Islet precursor cell (in vitro differentiated cells): ENCODE results near the gene FLYWCH2.

Experiments used
- DNase-seq: peaks from one replicate; pipeline ENCODE4 v3.0.0-alpha.2; 2018

Gene FLYWCH2

DNA sequence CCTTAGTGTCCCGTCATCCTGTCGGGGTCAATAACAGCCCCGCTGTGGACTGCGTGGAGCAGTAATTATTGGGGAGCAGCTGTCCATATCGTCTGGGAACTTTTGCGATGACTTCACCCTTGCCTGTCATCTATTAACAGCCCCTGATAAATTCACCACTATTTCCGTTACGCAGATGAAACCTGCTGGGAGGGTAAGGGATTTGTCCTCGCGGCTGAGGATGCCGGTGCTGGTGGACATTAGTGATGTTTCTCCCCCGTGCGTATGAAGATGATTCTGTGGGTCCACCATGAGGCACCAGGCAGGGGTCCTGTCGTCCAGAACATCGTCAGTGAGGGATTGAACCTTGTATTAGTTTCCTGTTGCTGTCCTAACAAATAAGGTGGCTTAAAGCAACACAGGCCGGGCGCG is 1.0 kb downstream of the FLYWCH2 start:
- DNase-seq: no peak

DNA sequence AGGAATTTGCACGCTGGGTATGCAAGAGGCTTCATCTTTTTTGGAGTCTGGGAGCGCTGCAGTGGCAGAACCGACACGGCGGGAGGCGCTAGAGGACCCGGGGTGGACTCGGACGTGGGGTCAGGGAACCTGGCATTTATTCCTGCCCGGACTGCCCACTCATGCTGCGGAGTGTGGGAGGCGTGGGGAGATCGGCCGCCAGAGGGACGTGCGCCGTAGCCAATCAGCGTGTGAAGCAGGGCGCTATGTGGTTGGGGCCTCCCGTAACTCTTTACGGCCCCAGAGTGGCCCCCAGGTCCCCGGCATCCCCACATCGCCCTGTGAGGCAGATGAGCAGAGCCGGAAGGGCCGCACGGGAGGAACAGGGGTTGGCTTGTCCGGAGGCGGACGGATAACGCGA is 11.2 kb downstream of the FLYWCH2 start:
- DNase-seq: no peak

DNA sequence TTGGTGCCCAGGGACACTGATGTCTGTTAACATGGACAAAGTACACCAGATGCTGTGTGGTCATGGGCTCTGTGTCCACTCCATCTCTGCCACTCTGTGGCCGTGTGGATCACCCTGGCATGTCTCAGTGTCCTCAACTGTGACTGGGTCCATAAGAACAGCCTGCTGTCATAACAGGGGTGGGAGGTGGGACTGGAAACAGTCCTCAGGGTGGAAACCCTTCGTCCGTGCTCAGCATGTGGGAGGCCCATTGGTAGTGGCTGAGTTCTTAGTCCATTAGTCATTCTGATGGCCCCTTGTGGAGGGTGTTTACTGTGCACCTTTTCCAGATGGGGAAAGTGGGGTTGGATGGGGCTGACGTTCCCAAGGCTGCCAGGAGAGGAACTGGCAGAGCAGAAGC is 12.8 kb downstream of the FLYWCH2 start:
- DNase-seq: no peak

DNA sequence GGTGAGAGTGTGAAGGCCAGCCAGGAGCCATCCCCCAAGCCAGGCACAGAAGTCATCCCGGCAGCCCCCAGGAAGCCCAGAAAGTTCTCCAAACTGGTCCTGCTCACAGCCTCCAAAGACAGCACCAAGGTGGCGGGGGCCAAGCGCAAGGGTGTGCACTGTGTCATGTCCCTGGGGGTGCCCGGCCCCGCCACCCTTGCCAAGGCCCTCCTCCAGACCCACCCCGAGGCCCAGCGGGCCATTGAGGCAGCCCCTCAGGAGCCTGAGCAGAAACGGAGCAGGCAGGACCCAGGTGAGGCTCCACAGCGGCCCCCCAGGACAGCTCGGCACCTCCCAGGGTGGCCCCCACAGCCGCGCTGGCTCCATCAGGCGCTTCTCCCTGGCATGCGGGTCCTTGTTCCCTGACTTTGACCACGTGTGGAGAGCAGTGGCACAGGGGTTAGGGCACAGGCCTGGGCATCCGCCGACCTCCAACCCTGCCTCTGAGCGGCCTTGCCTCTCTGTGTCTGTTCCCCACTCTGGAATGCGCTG is 13.5 kb downstream of the FLYWCH2 start:
- no peak for DNase-seq

DNA sequence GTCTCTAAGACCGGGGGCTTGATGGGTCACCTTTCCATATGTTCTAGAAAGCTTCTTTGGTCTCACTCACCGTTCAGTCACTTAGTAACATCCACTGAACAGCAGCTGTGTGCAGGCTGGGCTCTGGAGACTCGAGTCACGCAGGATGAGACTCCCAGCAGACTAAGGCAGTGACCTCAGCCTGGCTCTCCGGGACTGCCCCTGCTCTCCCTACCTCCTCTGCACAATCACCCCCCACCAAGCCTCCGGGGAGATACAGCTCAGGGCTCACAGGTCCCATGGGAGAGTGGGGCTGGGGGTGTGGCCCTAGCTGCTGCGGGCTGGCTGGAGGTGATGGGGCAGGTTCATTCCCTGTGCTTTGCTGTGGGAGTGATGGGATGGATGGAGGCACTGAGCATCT is 14.1 kb downstream of the FLYWCH2 start:
- no peak for DNase-seq

DNA sequence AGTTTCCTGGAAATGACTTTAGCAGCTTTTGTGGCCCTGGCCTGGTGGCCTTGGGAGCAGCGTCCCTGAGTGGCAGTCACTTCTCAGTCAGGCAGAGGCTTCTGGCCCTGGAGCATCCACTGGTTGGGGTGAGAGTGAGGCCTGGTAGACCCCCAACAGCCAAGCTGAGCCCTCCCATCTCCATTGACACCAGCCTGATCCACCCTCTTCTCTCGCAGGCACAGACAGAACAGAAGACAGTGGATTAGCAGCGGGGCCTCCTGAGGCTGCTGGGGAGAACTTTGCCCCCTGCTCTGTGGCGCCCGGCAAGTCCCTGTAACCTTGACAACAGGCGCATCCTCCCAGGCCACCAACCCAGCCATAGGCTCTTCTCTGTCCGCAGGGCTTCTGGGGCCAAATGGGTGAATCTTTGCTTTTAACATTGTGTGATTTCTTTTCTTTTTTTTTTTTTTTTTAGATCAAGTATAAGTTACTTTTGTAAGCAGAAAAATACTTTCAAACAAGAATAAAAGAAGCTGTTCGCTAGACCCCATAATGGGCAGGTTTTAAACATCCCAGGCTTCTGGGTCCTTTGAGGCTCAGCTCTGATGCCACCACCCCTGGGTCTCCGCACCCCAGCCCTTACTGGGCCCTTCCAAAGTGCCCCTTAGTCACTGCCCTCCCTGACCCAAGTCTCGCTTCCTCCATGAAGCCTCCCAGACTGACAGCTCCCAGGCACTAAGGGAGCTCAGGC is 16.0 kb downstream of the FLYWCH2 start:
- no peak for DNase-seq

DNA sequence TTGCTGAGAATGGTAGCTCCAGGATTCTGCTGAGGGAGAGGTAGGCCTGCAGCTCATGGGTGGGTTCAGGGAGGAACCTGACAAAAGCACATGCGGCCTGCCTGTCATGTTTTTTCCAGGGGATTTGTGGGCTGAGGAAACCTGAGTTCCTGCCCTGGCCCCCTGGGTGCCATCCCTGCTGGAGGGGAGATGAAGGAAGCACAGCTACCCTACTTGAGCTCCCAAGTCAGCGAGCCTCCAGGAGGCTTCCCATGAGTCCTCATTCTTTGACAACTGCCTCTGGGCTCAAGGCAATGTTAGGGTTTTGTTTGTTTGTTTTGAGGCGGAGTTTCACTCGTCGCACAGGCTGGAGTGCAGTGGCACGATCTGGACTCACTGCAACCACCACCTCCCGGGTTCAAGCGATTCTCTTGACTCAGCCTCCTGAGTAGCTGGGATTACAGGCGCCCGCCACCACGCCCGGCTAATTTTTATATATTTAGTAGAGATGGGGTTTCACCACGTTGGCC is 16.6 kb downstream of the FLYWCH2 start:
- DNase-seq: no peak

DNA sequence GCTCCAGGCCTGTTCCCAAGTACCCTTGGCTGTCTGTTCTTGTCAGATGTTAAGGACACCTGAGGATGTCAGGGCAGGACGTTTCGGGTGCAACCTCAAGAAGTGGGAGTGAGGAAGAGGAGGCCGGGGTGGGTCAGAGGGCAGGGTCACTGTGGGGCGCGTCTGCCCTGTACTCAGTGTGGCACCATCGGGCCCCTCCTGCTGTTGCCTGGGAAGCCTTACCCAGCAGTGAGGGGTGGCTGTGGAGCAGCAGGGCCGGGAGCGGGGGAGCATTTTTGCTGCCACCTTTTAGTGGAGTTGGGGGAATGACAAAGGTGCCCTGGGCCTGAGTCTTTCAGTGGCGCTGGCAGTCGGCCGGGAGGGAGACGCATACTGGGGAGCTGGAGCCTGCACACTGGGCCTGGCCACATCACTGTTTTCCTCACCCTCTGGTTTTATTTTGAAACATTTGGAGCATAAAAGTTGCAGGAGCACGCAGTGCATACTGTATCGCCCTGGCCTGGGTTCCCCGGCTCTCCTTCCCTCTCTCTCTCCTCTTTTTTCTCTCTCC is 17.6 kb downstream of the FLYWCH2 start:
- DNase-seq: no peak

DNA sequence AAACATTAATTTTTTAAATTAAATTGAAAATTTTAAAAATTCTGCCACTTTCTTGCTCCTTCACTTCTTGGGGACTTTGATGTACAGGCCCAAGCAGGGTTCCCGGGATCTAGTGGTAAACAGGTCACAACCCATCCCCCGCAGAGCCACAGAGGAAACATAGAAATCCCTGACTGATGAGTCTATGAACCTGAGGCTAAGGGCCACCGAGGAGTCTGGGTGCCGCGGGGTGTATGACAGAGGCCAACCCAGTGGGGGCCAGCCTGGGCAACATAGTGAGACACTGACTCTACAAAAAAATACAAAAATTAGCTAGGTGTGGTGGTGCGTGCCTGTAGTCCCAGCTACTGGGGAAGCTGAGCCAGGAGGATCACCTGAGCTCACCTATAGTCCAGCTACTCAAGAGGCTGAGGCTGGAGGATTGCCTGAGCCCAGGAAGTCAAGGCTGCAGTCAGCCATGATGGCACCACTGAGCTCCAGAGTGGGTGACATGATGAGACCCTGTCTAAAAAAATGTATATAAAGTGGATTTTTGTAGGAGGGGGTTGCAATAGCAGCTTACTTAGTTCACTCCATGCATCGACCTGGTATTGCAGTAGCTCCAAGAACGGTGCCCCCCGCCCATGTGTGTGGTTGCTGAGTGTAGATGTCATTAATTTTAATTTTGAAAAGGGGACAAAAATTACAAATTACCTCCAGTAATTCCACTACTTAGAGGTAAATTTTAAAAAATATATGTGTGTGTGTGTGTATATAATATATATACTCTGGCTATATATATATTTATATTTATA is 19.5 kb downstream of the FLYWCH2 start:
- no peak for DNase-seq

DNA sequence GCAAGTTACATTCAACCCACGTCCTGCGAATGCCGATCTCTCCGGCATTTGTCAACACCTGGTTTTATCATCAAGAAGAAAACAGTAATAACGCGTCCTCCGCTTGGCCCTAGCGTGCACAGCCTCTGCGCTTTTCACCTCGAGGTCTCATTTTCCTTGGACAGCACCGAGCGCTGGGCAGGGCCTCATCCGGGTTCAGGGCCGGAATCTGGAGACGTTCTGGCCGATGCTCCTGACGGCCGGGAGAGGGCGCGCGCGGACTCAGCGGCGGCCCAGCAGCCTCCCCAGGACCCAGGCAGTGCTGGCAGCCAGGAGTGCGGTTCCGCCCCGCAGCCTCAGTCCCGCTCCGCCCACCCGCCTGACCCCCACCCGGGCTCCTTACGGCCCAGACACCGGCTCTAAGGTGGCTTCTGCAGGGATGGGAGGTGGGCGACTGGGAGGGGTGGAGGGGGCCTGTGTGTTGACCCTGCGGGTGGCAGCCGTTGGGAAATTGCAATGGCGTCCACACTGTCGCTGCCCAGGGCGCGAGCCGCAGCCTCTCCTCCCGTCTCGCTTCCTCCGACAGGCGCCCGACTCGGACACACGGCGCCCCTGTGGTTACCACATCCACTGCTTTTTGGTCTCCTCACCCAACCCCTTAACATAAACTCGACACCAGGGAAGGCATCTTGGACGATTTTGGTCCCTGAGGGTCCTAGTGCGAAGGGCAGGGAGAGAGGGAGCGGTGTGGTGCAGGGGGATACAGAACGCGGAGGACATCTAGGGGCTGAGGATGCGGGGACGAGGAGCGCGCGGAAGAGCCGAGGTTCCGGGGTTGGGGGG is 21.3 kb downstream of the FLYWCH2 start:
- DNase-seq: peak; percentile 95

DNA sequence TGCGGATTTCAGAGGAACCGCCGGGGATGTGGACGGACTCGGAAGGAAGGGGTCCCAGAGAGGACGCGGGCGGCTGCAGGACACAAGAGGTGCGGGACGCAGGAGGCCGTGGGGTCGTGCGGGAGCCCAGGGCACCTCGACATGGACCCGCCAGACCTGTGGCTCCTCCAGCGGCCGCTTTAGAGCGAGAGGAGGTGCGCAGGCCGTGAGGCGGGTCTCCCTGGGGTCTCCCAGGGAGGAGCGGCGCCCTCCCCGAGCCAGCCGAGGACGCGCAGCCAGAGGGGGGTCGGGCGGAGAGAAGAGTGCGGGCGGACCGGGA is 21.9 kb downstream of the FLYWCH2 start:
- no peak for DNase-seq

DNA sequence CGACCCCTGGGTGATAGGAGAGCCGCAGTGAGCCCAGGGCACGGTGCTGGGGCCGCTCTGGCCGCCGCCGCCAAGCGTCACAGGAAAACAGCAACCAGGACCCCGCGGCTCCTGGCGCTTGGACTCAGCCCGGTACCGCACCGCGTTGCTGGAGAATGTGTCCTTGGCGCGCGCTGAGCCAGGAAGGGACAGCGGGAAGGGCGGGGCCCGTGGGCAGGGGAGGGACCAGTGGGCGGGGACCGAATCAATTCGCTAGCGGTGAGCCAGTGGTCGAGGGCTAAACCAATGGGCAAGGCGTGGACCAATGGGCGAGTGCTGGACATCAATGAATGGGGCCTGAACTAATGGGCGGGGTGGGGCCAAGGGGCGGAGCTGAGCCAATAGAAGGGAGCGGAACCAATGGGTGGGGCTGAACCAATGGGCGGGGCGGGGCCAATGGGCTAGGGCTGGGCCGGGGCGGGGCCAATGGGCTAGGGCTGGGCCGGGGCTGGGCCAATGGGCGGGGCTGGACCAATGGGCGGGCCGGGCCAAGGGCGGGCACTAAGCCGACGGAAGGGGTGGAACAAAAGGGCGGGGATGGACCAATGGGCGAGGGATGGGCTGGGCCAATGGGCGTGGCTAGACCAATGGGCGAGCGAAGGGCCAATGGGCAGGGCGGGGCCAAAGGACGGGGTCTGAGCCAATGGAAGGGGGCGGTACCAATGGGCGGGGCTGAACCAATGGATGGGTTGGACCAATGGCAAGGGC is 22.4 kb downstream of the FLYWCH2 start:
- DNase-seq: peak; percentile 99

DNA sequence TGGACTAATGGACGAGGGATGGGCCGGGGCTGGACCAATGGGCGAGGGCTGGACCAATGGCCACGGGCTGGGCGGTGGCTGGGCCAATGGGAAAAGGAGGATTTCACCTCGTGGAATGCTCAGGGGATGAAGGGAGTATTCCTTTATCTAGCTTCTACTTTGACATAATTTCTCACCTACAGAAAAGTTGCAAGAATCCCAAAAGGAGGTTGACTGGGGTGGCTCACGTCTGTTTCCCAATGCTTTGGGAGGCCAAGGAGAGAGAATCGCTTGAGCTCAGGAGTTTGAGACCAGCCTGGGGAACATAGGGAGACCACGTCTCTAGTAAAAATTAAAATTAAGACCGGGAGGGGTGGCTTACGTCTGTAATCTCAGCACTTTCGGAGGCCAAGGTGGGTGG is 23.0 kb downstream of the FLYWCH2 start:
- no peak for DNase-seq

DNA sequence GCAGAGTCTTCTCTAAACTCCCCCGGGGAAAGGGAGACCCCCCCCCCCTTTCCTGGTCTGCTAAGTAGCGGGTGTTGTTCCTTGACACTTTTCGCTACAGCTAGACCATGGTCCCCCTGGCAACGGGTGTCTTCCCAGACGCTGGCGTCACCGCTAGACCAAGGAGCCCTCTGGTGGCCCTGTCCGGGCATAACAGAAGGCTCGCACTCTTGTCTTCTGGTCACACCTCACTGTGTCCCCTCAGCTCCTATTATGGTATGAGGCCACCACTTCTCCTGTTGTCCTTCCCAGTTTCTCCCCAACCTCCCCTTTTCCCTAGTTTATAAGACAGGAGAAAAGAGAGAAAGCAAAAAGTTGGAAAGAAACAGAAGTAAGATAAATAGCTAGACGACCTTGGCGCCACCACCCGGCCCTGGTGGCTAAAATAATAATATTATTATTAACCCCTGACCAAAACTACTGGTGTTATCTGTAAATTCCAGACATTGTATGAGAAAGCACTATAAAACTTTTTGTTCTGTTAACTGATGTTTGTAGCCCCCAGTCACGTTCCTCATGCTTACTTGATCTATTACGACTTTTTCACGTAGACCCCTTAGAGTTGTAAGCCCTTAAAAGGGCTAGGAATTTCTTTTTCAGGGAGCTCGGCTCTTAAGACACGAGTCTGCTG is 24.2 kb downstream of the FLYWCH2 start:
- DNase-seq: peak; percentile 83

DNA sequence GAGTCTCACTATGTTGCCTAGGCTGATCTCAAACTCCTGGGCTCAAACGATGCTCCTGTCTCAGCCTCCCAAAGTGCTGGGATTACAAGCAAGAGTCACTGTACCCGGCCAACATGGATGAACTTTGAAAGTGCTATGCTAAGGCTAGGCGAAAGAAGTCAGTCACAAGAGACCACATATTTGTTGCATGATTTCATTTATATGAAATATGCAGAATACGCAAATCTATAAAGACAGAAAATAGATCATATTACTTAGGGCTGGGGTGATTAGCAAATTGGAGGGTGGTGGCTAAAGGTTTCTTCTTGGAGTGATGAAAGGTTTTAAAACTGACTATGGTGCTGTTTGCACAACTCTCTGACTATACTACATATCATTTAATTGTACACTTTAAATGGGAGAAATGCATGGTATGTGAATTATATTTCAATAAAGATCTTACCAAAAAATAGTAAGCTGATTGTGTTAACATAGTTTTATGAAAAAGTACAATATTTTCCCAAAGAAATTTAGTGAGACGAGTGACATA is 27.5 kb downstream of the FLYWCH2 start:
- DNase-seq: no peak

DNA sequence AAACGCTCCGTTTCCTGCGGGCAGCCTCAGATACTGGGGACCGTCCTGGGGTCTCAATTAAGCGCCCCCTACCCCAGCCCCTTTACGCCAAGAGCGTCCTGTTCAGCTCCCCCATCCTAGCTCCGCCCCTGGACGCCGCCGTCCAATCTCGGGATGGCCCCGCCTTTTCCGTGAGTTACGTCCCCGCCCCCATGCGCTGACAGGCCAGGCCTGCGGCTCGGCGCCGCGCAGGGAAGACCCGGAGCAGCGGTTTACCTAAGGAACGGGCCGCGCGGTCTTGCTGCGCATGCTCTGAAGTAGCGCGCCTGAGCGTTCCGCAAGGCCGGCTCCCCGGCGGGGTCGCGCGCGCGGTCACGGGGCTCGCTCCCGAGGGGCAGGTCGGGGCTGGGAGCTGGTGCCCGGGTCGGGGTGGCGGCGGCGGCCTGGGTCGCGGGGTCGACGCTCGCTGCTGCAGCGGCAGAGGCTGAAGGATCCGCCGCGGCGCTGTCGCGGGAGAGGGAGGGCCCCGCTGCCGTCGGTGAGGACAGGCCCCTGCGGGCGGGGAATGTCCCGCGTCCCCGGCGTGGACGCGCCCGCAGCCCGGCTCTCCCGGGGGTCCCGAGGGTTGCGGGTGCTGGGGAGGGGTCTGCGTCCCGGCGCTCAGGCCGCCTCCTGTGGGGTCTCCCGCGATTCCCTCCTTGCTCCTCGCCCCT is 28.8 kb downstream of the FLYWCH2 start, which contains the start of gene FLYWCH1:
FLYWCH1 (plus strand) TSS at position 294 of the 692 bp plus-strand sequence. CDS start 17,755 bp downstream, outside the sequence.
- DNase-seq: peak; percentile 98

DNA sequence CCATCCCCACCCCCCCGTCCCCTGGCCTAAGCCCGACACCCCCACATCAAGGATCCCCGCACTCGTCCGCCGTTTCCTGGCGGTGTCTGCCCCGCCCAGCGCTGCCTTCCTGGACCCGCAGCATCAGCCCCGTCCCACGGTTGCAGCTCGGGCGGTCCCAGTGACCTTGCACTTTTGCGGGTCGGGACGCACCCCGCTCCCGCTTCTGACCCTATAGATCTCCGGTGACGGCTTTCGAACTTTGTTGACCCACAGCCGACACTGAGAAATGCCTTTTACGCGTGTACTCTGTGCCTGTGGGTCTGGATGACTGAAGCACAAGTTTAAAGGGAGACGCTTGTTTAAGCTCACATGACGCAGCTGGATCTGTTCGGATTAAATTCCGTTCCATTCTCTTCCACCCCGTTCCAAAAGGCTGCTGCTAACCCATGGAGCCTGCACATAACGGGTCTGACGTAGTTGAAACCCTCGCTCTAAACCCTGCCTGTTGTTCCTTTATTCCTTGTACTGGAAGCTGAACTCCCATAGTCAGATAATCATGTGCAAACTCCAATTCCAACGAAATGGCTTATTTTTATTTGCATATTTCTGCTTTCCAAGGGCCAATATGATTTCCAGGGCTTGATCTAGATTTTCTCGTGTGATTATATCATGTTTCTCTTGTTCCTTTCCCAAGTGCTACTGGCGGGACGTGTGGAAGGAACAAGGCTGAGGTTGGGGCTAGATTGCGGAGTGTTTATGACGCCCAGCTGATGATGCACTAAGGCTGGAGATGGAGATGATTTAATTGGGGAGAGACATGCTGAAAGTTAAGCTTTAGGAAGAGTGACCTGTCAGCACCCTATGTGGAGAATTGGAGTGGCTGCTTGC is 29.6 kb downstream of the FLYWCH2 start:
- DNase-seq: no peak

DNA sequence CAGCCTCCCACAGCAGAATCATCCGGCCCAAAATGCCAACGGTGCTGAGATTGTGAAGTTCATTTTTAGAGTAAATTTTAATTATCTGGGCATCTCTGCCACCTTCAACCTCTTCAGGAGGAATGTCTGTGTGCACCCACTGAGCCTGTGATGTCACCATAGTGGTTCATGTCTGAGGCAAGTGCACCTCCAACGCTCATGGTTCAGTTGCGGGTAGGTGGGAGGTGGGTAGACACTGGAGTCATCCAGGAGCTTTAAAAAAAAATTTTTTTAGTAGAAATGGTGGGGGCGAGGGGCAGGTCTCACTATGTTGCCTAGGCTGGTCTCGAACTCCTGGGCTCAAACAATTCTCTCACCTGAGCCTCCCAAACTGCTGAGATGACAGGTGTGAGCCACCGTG is 30.6 kb downstream of the FLYWCH2 start:
- DNase-seq: no peak

DNA sequence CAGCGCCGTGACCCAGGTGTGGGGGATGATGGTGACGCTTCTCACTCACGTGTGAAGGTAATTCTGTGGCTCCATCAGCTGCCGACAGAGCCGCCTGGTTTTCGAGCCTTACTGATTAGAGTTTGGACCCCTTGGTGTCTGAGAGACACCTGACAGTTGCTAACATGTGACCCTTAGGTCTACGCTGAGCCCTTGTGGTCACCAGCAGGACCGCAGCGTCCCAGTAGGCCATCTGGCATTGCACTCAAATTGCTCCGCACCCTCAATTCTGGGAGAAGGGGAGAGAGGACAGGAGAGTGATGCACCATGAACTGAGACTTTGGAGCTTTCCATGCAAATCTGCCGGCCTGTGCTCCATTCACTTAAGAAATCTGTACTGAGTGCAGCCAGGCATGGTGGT is 31.2 kb downstream of the FLYWCH2 start:
- DNase-seq: no peak
